HG03159 (cell line): ENCODE data around the gene CAPN5.

Experiments used
- ATAC-seq: cut with Tn5 transposase; IDR thresholded peaks from one replicate; pipeline ENCODE4 v1.9.1; 2021; ENCODE audit warnings: mild to moderate bottlenecking, moderate library complexity; ENCODE audit not compliant: unreplicated experiment

CAPN5 gene

GRCh38 chr11:77063861-77064260, 2.9 kb upstream of the CAPN5 start:
- no peak for ATAC-seq

- ATAC-seq, result no peak
These were observed 2.0 kb upstream of the CAPN5 start for GRCh38 chr11:77064648-77065217.

GRCh38 chr11:77065878-77066228, 918 bp upstream of the CAPN5 start:
- ATAC-seq, result no peak

GRCh38 chr11:77067861-77068443, 1.2 kb downstream of the CAPN5 start:
- no peak for ATAC-seq

- ATAC-seq, result no peak
These were observed 1.9 kb downstream of the CAPN5 start for GRCh38 chr11:77068457-77069335.

- no peak for ATAC-seq
These were observed 2.7 kb downstream of the CAPN5 start for GRCh38 chr11:77069336-77069968.

- no peak for ATAC-seq
These were observed 3.3 kb downstream of the CAPN5 start for GRCh38 chr11:77069969-77070582.

GRCh38 chr11:77071077-77071476, 4.3 kb downstream of the CAPN5 start:
- no peak for ATAC-seq

GRCh38 chr11:77071671-77072605, 5.2 kb downstream of the CAPN5 start:
- ATAC-seq, result no peak

- ATAC-seq, result no peak
These were observed 6.1 kb downstream of the CAPN5 start for GRCh38 chr11:77072851-77073327.

- no peak for ATAC-seq
These were observed 6.7 kb downstream of the CAPN5 start for GRCh38 chr11:77073328-77074001.

- ATAC-seq, result no peak
These were observed 7.4 kb downstream of the CAPN5 start for GRCh38 chr11:77074205-77074604.

- no peak for ATAC-seq
These were observed 8.0 kb downstream of the CAPN5 start for GRCh38 chr11:77074626-77075221.

- ATAC-seq, result no peak
These were observed 8.7 kb downstream of the CAPN5 start for GRCh38 chr11:77075425-77075905.

GRCh38 chr11:77079666-77080065, 12.9 kb downstream of the CAPN5 start:
- ATAC-seq, result no peak

GRCh38 chr11:77080643-77081210, 14.0 kb downstream of the CAPN5 start:
- no peak for ATAC-seq

- ATAC-seq, result no peak
These were observed 14.6 kb downstream of the CAPN5 start for GRCh38 chr11:77081381-77081851.
